HK-2 (cell line): ENCODE measurements around the gene OSBPL10.

ENCODE experiments used
- DNase-seq: peaks from one replicate; pipeline ENCODE4 v3.0.0-alpha.2; 2018; ENCODE audit not compliant: unreplicated experiment

The OSBPL10 gene

GRCh38 chr3:31667582-31667981 lies 313.5 kb downstream of the OSBPL10 start:
- no peak for DNase-seq

- DNase-seq = no peak
These were observed 317.0 kb downstream of the OSBPL10 start for GRCh38 chr3:31664031-31664430.

- no peak for DNase-seq
These were observed 318.9 kb downstream of the OSBPL10 start for GRCh38 chr3:31661993-31662670.

- DNase-seq = no peak
These were observed 319.8 kb downstream of the OSBPL10 start for GRCh38 chr3:31661286-31661685.

- no peak for DNase-seq
These were observed 321.8 kb downstream of the OSBPL10 start for GRCh38 chr3:31659246-31659645.

GRCh38 chr3:31654998-31655397 lies 326.1 kb downstream of the OSBPL10 start:
- DNase-seq = no peak

- no peak for DNase-seq
These were observed 327.6 kb downstream of the OSBPL10 start for GRCh38 chr3:31653464-31653863.

GRCh38 chr3:31652296-31652695 lies 328.8 kb downstream of the OSBPL10 start:
- DNase-seq = no peak

- DNase-seq = no peak
These were observed 332.6 kb downstream of the OSBPL10 start for GRCh38 chr3:31648286-31648968.

GRCh38 chr3:31645256-31645655 lies 335.8 kb downstream of the OSBPL10 start:
- no peak for DNase-seq

- DNase-seq = no peak
These were observed 341.2 kb downstream of the OSBPL10 start for GRCh38 chr3:31639828-31640227.

- no peak for DNase-seq
These were observed 344.2 kb downstream of the OSBPL10 start for GRCh38 chr3:31636694-31637442.

- DNase-seq = no peak
These were observed 345.0 kb downstream of the OSBPL10 start for GRCh38 chr3:31636049-31636448.

- DNase-seq = no peak
These were observed 345.5 kb downstream of the OSBPL10 start for GRCh38 chr3:31635545-31635944.

- no peak for DNase-seq
These were observed 346.6 kb downstream of the OSBPL10 start for GRCh38 chr3:31634476-31634875.

- DNase-seq = no peak
These were observed 352.0 kb downstream of the OSBPL10 start for GRCh38 chr3:31629054-31629453.

- DNase-seq = no peak
These were observed 355.7 kb downstream of the OSBPL10 start for GRCh38 chr3:31625358-31625757.

GRCh38 chr3:31624083-31624709 lies 356.9 kb downstream of the OSBPL10 start:
- DNase-seq = no peak

GRCh38 chr3:31622636-31623288 lies 358.3 kb downstream of the OSBPL10 start:
- DNase-seq = no peak

- no peak for DNase-seq
These were observed 359.7 kb downstream of the OSBPL10 start for GRCh38 chr3:31621314-31621713.

- DNase-seq = no peak
These were observed 360.4 kb downstream of the OSBPL10 start for GRCh38 chr3:31620656-31621055.

GRCh38 chr3:31616711-31617110 lies 364.4 kb downstream of the OSBPL10 start:
- DNase-seq = no peak
